ENCODE data around the gene SPAM1. TPM values are rescaled to one million over a fixed set of nuclear protein-coding genes. Genes with fewer than 3 reads are reported as not detected.

Gene SPAM1, protein sequence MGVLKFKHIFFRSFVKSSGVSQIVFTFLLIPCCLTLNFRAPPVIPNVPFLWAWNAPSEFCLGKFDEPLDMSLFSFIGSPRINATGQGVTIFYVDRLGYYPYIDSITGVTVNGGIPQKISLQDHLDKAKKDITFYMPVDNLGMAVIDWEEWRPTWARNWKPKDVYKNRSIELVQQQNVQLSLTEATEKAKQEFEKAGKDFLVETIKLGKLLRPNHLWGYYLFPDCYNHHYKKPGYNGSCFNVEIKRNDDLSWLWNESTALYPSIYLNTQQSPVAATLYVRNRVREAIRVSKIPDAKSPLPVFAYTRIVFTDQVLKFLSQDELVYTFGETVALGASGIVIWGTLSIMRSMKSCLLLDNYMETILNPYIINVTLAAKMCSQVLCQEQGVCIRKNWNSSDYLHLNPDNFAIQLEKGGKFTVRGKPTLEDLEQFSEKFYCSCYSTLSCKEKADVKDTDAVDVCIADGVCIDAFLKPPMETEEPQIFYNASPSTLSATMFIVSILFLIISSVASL
- under 1 TPM in 1 of 2 donors, not detected in 1; 0.62 TPM for total RNA-seq

DNA sequence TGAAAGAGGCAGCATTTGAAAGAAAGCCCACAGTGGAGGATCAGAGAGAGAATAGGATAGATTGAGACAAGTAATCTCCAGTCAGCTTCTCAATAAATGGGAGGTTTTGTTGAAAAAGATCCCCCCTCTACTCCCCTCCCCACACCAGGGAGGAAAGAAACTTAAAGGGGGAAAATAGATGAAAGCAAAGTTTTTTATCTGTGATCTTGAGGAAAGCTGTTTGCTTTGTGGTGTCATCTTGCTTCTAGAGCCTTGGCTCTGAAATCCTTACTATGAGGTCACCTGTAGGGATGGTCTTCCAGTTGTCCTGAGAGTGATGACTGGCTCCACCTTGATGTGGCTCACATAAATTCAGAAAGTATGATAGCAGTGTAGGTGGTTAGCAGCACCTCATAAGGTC lies at the start of gene SPAM1:
TSS of gene SPAM1 (plus strand) at position 301 of the 400 bp plus-strand sequence. CDS start 28,330 bp downstream, outside the sequence.
- no peaks in the 10 kb centered on the region for H3K9me3 ChIP-seq
- H3K4me3 ChIP-seq: no peak within 1 kb of the TSS
- no peaks in the 10 kb centered on the region for H3K4me1 ChIP-seq (replicated peaks)
- H3K27me3 ChIP-seq (replicated peaks; ENCODE audit: insufficient read depth): no peaks in the 10 kb centered on the region
- intact Hi-C loops (cut with DNase I): no loop called here
- DNase-seq (ENCODE audit: low spot score): no peak
- TF ChIP-seq, protein P1, sequence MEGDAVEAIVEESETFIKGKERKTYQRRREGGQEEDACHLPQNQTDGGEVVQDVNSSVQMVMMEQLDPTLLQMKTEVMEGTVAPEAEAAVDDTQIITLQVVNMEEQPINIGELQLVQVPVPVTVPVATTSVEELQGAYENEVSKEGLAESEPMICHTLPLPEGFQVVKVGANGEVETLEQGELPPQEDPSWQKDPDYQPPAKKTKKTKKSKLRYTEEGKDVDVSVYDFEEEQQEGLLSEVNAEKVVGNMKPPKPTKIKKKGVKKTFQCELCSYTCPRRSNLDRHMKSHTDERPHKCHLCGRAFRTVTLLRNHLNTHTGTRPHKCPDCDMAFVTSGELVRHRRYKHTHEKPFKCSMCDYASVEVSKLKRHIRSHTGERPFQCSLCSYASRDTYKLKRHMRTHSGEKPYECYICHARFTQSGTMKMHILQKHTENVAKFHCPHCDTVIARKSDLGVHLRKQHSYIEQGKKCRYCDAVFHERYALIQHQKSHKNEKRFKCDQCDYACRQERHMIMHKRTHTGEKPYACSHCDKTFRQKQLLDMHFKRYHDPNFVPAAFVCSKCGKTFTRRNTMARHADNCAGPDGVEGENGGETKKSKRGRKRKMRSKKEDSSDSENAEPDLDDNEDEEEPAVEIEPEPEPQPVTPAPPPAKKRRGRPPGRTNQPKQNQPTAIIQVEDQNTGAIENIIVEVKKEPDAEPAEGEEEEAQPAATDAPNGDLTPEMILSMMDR (IDR thresholded peaks at IDR 0.05): no peak
- TF ChIP-seq POLR2A (IDR thresholded peaks at IDR 0.05) (no peak), POLR2AphosphoS5 (IDR thresholded peaks at IDR 0.05) (no peak)
- no peak within 1 kb of the TSS for H3K27ac ChIP-seq
- H3K36me3 ChIP-seq: no peaks in the 10 kb centered on the region

- no peaks in the 10 kb centered on the region for H3K9me3 ChIP-seq
- no peak overlapping the region for H3K4me3 ChIP-seq
- intact Hi-C loops (cut with DNase I): no loop called here
- no peaks in the 10 kb centered on the region for H3K36me3 ChIP-seq
- 79% methylated on average over 7 of the region's 7 CpGs for WGBS
- H3K27ac ChIP-seq: no peak overlapping the region
- no peak for DNase-seq (ENCODE audit: low spot score)
- TF ChIP-seq POLR2A (IDR thresholded peaks at IDR 0.05) (no peak), POLR2AphosphoS5 (IDR thresholded peaks at IDR 0.05) (no peak)
- TF ChIP-seq, protein P1 (IDR thresholded peaks at IDR 0.05): no peak
- H3K4me1 ChIP-seq (replicated peaks): no peaks in the 10 kb centered on the region
- H3K27me3 ChIP-seq (replicated peaks; ENCODE audit: insufficient read depth): no peaks in the 10 kb centered on the region
Measured at GRCh38 chr7:123876557-123877256, 48.3 kb upstream of the SPAM1 start.

- Histone ChIP-seq H3K27me3 (replicated peaks; ENCODE audit: insufficient read depth) (no peaks in the 10 kb centered on the region), H3K4me3 (no peak overlapping the region), H3K36me3 (no peaks in the 10 kb centered on the region), H3K4me1 (replicated peaks) (no peaks in the 10 kb centered on the region), H3K9me3 (no peaks in the 10 kb centered on the region), H3K27ac (no peak overlapping the region)
- TF ChIP-seq, protein P1 (IDR thresholded peaks at IDR 0.05): no peak
- no peak for TF ChIP-seq POLR2A (IDR thresholded peaks at IDR 0.05)
- no peak for TF ChIP-seq POLR2AphosphoS5 (IDR thresholded peaks at IDR 0.05)
- 77% methylated on average over 4 of the region's 4 CpGs for WGBS
- no peak for DNase-seq (ENCODE audit: low spot score)
- intact Hi-C loops (cut with DNase I): no loop called here
Measured at GRCh38 chr7:123879628-123880027, 45.4 kb upstream of the SPAM1 start.

DNA sequence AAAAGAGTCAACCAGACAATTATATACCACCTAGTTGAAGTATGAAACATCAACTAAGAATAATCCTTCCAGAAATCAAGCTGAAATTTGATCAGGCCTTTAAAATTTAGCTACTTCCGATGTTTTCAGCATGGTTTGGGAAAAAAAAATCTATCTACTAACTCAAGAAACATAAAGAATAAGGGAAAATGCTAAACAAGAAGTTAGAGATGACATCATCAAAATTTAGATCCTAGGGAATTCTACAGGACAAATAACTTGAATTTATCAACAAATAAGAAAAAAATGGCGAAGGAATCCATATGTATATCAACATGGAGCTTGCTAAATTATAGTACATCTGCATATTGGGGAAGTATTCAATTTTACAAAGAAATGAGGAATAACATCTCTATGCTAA lies 43.7 kb upstream of the SPAM1 start:
- TF ChIP-seq, protein P1 (IDR thresholded peaks at IDR 0.05): no peak
- no peak for TF ChIP-seq POLR2AphosphoS5 (IDR thresholded peaks at IDR 0.05)
- no peak for TF ChIP-seq POLR2A (IDR thresholded peaks at IDR 0.05)
- no peak overlapping the region for H3K27ac ChIP-seq
- DNase-seq (ENCODE audit: low spot score): no peak
- WGBS: 89% methylated on average over 2 of the region's 2 CpGs
- no peaks in the 10 kb centered on the region for H3K9me3 ChIP-seq
- H3K4me3 ChIP-seq: no peak overlapping the region
- no peaks in the 10 kb centered on the region for H3K27me3 ChIP-seq (replicated peaks; ENCODE audit: insufficient read depth)
- intact Hi-C loops (cut with DNase I): no loop called here
- no peaks in the 10 kb centered on the region for H3K4me1 ChIP-seq (replicated peaks)
- H3K36me3 ChIP-seq: no peaks in the 10 kb centered on the region

All from prostate gland (tissue), 2 donors.